GM18909 (cell line): ENCODE results near the gene ANAPC13.

Experiments
- ATAC-seq: cut with Tn5 transposase; IDR thresholded peaks from one replicate; pipeline ENCODE4 v1.9.1; 2021; ENCODE audit warnings: mild to moderate bottlenecking; ENCODE audit not compliant: unreplicated experiment, poor library complexity

ANAPC13 gene

GRCh38 chr3:134457376-134458074 is 28.3 kb downstream of the ANAPC13 start:
- ATAC-seq, result no peak

DNA sequence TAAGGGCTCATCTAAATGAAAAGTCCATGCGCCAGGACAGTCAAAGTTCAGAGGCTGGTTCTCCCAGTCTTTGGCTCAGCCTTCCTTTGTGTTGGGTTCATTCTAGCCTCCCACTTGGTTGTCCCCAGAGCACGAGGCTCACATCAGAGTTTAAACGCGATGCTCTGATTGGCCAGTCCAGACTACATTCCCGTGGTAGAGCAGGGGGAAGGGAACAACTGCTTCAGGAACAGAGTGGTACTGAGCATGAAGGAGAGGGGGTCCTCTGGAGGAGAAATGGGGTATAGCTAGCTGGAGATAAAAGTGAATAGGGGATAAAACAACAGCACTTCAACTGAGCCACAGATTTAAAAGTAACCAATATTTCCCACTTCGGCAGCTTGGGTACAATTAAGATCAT is 32.2 kb downstream of the ANAPC13 start:
- no peak for ATAC-seq

- ATAC-seq, result no peak
These were observed 35.8 kb downstream of the ANAPC13 start for GRCh38 chr3:134449951-134450350.

- ATAC-seq, result no peak
These were observed 36.5 kb downstream of the ANAPC13 start for GRCh38 chr3:134449277-134449676.

- no peak for ATAC-seq
These were observed 37.1 kb downstream of the ANAPC13 start for GRCh38 chr3:134448664-134449063.

GRCh38 chr3:134447351-134447750 is 38.4 kb downstream of the ANAPC13 start:
- no peak for ATAC-seq

- no peak for ATAC-seq
These were observed 39.0 kb downstream of the ANAPC13 start for GRCh38 chr3:134446800-134447199.

GRCh38 chr3:134445636-134446035 is 40.1 kb downstream of the ANAPC13 start:
- no peak for ATAC-seq

- ATAC-seq, result no peak
These were observed 40.7 kb downstream of the ANAPC13 start for GRCh38 chr3:134445095-134445494.

DNA sequence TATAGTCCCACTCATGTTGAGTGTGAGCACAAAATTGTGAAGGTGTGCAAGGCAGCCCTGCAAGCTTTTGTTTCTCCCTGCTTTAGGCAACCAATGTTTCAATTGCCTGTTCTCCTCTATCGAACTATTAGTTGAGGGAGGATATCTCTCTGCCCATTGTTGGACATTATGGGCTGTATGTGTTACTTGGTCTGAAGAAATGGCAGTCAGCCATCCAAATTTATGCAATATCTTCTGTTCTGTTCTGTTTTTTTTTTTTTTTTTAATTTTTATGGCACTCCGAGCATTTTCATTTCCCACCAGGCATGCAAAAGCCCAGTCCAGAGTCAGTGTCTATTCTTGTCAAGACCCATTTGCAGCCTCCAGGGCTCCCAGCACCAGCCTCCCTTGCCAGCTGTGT is 44.0 kb downstream of the ANAPC13 start:
- ATAC-seq, result no peak

DNA sequence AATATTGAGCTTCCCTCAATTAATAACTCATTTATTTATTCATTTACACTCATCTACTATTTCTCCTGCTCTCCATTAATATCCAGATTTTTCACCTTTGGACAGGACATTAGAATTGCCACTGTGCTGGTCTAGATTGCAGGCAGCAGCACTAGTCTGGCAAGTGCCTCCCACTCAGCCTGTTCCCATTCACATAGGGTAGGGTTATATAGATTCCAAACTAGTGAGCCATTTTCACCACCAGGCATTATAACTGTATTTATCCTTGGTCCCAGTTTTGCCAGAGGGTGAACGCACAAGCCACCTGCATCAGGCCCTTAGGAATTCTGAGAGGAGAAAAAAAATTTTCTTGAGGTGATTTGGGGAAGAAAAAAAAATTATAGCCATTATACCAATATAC is 44.5 kb downstream of the ANAPC13 start:
- no peak for ATAC-seq

GRCh38 chr3:134437211-134437752 is 48.5 kb downstream of the ANAPC13 start:
- no peak for ATAC-seq

- no peak for ATAC-seq
These were observed 53.5 kb downstream of the ANAPC13 start for GRCh38 chr3:134432236-134432635.

GRCh38 chr3:134430950-134431445 is 54.8 kb downstream of the ANAPC13 start:
- no peak for ATAC-seq

GRCh38 chr3:134430174-134430573 is 55.6 kb downstream of the ANAPC13 start:
- no peak for ATAC-seq

DNA sequence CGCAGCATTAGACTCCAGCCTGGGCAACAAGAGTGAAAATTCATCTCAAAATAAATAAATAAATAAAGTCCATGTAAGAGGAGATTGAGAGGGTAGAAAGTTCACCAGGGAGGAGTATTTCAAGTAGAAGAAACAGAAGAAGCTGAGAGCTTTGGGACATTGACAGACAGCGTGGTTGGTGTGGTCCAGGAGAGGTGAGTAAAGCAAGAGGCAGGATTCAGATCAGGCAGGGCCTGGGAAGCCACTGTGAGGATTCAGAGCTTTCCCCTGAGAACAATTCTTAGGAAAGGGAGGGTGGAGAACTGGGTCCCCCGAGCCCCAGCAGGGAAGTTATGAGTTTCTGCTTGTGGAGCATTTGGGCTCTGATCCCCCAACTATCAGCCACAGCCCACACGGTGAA is 57.4 kb downstream of the ANAPC13 start:
- ATAC-seq, result no peak
